Endothelial cell of umbilical vein (primary cell): ENCODE results near the gene ITPR1. TPM values are rescaled to one million over a fixed set of nuclear protein-coding genes. Genes with fewer than 3 reads are reported as not detected.

ENCODE experiments used
- BruUV-seq: library from RNA; stranded (reverse); fragments of 400-500 nt; replicated peaks from 2 replicates; lab custom pipeline; 2021; lab: Mats Ljungman, UMichigan
- CTCF ChIA-PET: fragments of 300-600, 350-600 bp; sonication (Branson Sonifier 250); formaldehyde crosslinking; loops from one replicate; lab custom pipeline; 2021; ENCODE audit warnings: antibody characterized with exemption, inconsistent platforms; lab: Charles Lee
- POLR2A ChIA-PET: fragments of 300-600, 350-600 bp; sonication (Branson Sonifier 250); formaldehyde crosslinking; loops from one replicate; lab custom pipeline; 2021; ENCODE audit warnings: antibody characterized with exemption, inconsistent platforms; lab: Charles Lee
- DNase-seq: peaks from one replicate; pipeline ENCODE4 v3.0.0-alpha.2; 2011; ENCODE audit warnings: low read depth, low spot score
- FAIRE-seq: peaks from 2 replicates; lab custom pipeline; 2011; peaks lifted over from hg19 to GRCh38; lab: Jason Lieb, UNC
- H2AFZ ChIP-seq: 2 replicates; pipeline ENCODE4 v1.6.0; 2012; ENCODE audit warnings: low read depth, low read length, control low read depth, inconsistent platforms
- H3K27ac ChIP-seq: 2 replicates; pipeline ENCODE4 v1.5.1; 2011; ENCODE audit warnings: low read depth, mild to moderate bottlenecking, control low read depth, low read length, moderate library complexity; ENCODE audit not compliant: insufficient read depth
- H3K27me3 ChIP-seq, 2 experiments: 2 replicates each; pipeline versions ENCODE4 v1.6.0 to v1.6.1; 2011; ENCODE audit warnings: low read length in 2 of 2, mixed read lengths in 1 of 2; ENCODE audit not compliant: control insufficient read depth in 2 of 2, insufficient read depth in 2 of 2
- H3K36me3 ChIP-seq, 2 experiments: 2 replicates in 1 of 2; 3 replicates in 1 of 2; pipeline ENCODE4 v1.5.1; 2011; ENCODE audit warnings: low read length in 2 of 2, mild to moderate bottlenecking in 1 of 2, moderate library complexity in 1 of 2; ENCODE audit not compliant: control insufficient read depth in 2 of 2, insufficient read depth in 2 of 2; ENCODE audit errors: extremely low read depth in 1 of 2
- H3K4me1 ChIP-seq: 3 replicates; pipeline ENCODE4 v1.5.1; 2011; ENCODE audit warnings: mild to moderate bottlenecking, low read length; ENCODE audit not compliant: control insufficient read depth, insufficient read depth; ENCODE audit errors: extremely low read depth
- H3K4me2 ChIP-seq: 2 replicates; pipeline ENCODE4 v1.6.1; 2011; ENCODE audit warnings: low read length, control low read depth, mixed read lengths; ENCODE audit not compliant: insufficient read depth
- H3K4me3 ChIP-seq, 3 experiments: fragments of 200-600 bp in 1 of 3; sonication (generic), shearing (Covaris generic) in 1 of 3; replicated peaks in 1 of 3; 2 replicates each; pipeline ENCODE4 v1.5.1; 2011 to 2016; ENCODE audit warnings: control low read depth in 3 of 3, low read length in 3 of 3, mild to moderate bottlenecking in 2 of 3, inconsistent platforms in 1 of 3, low read depth in 1 of 3, moderate library complexity in 1 of 3; ENCODE audit not compliant: insufficient read depth in 1 of 3
- H3K79me2 ChIP-seq: 2 replicates; pipeline ENCODE4 v1.6.0; 2012; ENCODE audit warnings: low read length, inconsistent platforms; ENCODE audit not compliant: control insufficient read depth, insufficient read depth
- H3K9ac ChIP-seq: replicated peaks from 2 replicates; pipeline ENCODE3; 2011; ENCODE audit warnings: low read length, control low read depth; ENCODE audit not compliant: insufficient read depth; ENCODE audit errors: extremely low read depth
- H3K9me1 ChIP-seq: replicated peaks from 3 replicates; pipeline ENCODE4 v1.6.0; 2011; ENCODE audit warnings: mild to moderate bottlenecking, low read length; ENCODE audit not compliant: control insufficient read depth, insufficient read depth; ENCODE audit errors: extremely low read depth
- H3K9me3 ChIP-seq: replicated peaks from 2 replicates; pipeline ENCODE4 v1.5.1; 2012; ENCODE audit warnings: low read length, inconsistent platforms; ENCODE audit not compliant: control insufficient read depth, insufficient read depth
- H4K20me1 ChIP-seq: replicated peaks from 2 replicates; pipeline ENCODE3; 2011; ENCODE audit warnings: mild to moderate bottlenecking, low read length; ENCODE audit not compliant: control insufficient read depth, insufficient read depth; ENCODE audit errors: extremely low read depth
- EZH2 ChIP-seq: IDR thresholded peaks from 2 replicates; pipeline ENCODE4 v1.6.1; 2012; ENCODE audit warnings: borderline replicate concordance, low read depth, mild to moderate bottlenecking, moderate library complexity, low read length, inconsistent platforms; ENCODE audit not compliant: severe bottlenecking
- FOS ChIP-seq: IDR thresholded peaks from 2 replicates; pipeline ENCODE4 v1.6.1; 2011; ENCODE audit warnings: mild to moderate bottlenecking, low read length, moderate library complexity, borderline replicate concordance; ENCODE audit not compliant: insufficient read depth
- GATA2 ChIP-seq: IDR thresholded peaks from 2 replicates; pipeline ENCODE4 v1.7.0; 2011; ENCODE audit warnings: low read depth, mild to moderate bottlenecking, moderate library complexity, mixed read lengths, low read length; ENCODE audit not compliant: insufficient read length, insufficient read depth
- JUN ChIP-seq: IDR thresholded peaks from 2 replicates; pipeline ENCODE4 v1.6.1; 2011; ENCODE audit warnings: borderline replicate concordance, low read depth; ENCODE audit not compliant: insufficient read length, insufficient read depth
- MYC ChIP-seq: IDR thresholded peaks from one replicate; pipeline ENCODE4 v1.6.1; 2011; ENCODE audit warnings: mild to moderate bottlenecking, low read depth, low read length
- POLR2A ChIP-seq: IDR thresholded peaks from 2 replicates; pipeline ENCODE4 v1.6.1; 2012; ENCODE audit warnings: low read depth, mild to moderate bottlenecking, control low read depth, low read length
- POLR2AphosphoS5 ChIP-seq: IDR thresholded peaks from 2 replicates; pipeline ENCODE4 v1.6.1; 2012; ENCODE audit warnings: low read depth, mild to moderate bottlenecking, control low read depth, low read length, moderate library complexity; ENCODE audit not compliant: insufficient read depth
- dilution Hi-C: fragments of 300-500 bp; cut with MboI; formaldehyde crosslinking; loops from one replicate; pipeline ENCODE4 v1.15.0; 2019; ENCODE audit warnings: low sequenced_read_pairs; ENCODE audit not compliant: extremely low pct_ligation_motif_present
- intact Hi-C: fragments of 100-400 bp; cut with micrococcal nuclease; formaldehyde crosslinking; loops from one replicate; pipeline ENCODE4 v1.10.0; 2022
- polyA plus RNA-seq, 4 experiments: library from polyadenylated mRNA; depleted of rRNA in 3 of 4; stranded (reverse) in 3 of 4; unstranded in 1 of 4; fragments of >200 nt; gene quantifications; 2 replicates each; pipeline versions ENCODE4 v1.2.1 to v1.2.3, GENCODE V29; 2011 to 2012; ENCODE audit warnings: missing spikeins in 1 of 4
- total RNA-seq: library from RNA; stranded (reverse); gene quantifications from 2 replicates; pipeline ENCODE4 v1.2.3, GENCODE V29; 2021
- TF ChIP-seq, protein P1 (sequence below): IDR thresholded peaks from 2 replicates; pipeline ENCODE4 v1.6.1; 2011; ENCODE audit not compliant: insufficient read depth, insufficient read length
- TF ChIP-seq, protein P2 (sequence below), 2 donors: IDR thresholded peaks; 1 replicate in 1 of 2; 2 replicates in 1 of 2; pipeline ENCODE4 v1.5.1; 2011; ENCODE audit warnings: low read length in 2 of 2, mild to moderate bottlenecking in 2 of 2, moderate library complexity in 2 of 2, control low read depth in 1 of 2, inconsistent platforms in 1 of 2, low read depth in 1 of 2; ENCODE audit not compliant: insufficient read depth in 1 of 2; ENCODE audit errors: extremely low read depth in 1 of 2

Gene ITPR1
- total and polyA plus RNA-seq, 2 donors (not counting 3 experiments of a cell fraction or from before 2014, with no cell fraction given), result 5.1 to 16.1 TPM

DNA sequence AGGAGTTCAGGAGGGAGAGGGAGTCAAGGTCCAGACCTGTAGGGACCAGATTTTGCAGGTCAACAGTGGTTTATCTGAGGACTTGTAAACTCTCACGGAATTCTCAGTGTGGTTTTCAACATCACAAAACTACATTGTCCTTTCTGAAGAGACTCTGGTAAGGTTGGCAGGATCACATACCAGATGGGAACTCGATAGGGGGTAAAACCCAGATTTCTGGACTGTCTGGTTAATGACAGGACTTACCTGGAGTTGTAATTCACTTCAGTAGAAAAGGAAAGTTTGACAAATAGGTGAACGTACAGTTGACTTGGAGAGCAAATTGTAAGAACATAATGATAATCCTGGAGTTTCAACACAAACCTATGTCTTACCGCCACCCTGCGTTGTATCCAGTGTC, 5.3 kb downstream of the ITPR1 start:
- Histone ChIP-seq H3K9me1 (no peaks in the 10 kb centered on the region), H4K20me1 (no peaks in the 10 kb centered on the region), H3K79me2 (no peaks in the 10 kb centered on the region), H3K4me3 (no peak overlapping the region), H3K27me3 (no peaks in the 10 kb centered on the region), H2AFZ (no peak overlapping the region), H3K36me3 (no peaks in the 10 kb centered on the region), H3K4me2 (no peak overlapping the region), H3K9ac (no peak overlapping the region), H3K27ac (no peak overlapping the region), H3K4me1 (peaks cover 18% of the 10 kb centered on the region), H3K9me3 (no peaks in the 10 kb centered on the region)
- DNase-seq (no peak), FAIRE-seq (no peak)
- TF ChIP-seq POLR2A (no peak), FOS (no peak), MYC (no peak), EZH2 (no peak), POLR2AphosphoS5 (no peak), JUN (no peak), GATA2 (no peak)
- TF ChIP-seq, protein P1, sequence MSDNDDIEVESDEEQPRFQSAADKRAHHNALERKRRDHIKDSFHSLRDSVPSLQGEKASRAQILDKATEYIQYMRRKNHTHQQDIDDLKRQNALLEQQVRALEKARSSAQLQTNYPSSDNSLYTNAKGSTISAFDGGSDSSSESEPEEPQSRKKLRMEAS, result no peak
- TF ChIP-seq, protein P2, sequence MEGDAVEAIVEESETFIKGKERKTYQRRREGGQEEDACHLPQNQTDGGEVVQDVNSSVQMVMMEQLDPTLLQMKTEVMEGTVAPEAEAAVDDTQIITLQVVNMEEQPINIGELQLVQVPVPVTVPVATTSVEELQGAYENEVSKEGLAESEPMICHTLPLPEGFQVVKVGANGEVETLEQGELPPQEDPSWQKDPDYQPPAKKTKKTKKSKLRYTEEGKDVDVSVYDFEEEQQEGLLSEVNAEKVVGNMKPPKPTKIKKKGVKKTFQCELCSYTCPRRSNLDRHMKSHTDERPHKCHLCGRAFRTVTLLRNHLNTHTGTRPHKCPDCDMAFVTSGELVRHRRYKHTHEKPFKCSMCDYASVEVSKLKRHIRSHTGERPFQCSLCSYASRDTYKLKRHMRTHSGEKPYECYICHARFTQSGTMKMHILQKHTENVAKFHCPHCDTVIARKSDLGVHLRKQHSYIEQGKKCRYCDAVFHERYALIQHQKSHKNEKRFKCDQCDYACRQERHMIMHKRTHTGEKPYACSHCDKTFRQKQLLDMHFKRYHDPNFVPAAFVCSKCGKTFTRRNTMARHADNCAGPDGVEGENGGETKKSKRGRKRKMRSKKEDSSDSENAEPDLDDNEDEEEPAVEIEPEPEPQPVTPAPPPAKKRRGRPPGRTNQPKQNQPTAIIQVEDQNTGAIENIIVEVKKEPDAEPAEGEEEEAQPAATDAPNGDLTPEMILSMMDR (IDR thresholded peaks at IDR 0.05; ENCODE audit: extremely low read depth in 1 of 2, insufficient read depth in 1 of 2, low read depth in 1 of 2, low read length in 2 of 2), result no peak
- no TSS peak for BruUV-seq
- CTCF ChIA-PET, result interaction anchor here (0.7 kb wide), 1 partner anchor 134 kb away, joined by 3 read pairs; no protein-coding TSS in a partner anchor
- intact Hi-C loops (loop anchor here (10.0 kb wide), 1 partner anchor 1324 kb away; the partner anchor contains the start of gene CRBN), dilution Hi-C loops (no loop called here)
- POLR2A ChIA-PET, result no interaction called here
